ENCODE results near the gene ARPC1A. TPM values are rescaled to one million over a fixed set of nuclear protein-coding genes. Genes with fewer than 3 reads are reported as not detected.
"Not testable (repeated sequence)": the region's sequence is repeated elsewhere in the genome, so short reads cannot be mapped to it uniquely, and the experiment has no call there.

ARPC1A gene
- polyA plus RNA-seq, 3 donors, result 54.5 to 239 (median 109) TPM

GRCh38 chr7:99312316-99313203 is 13.1 kb upstream of the ARPC1A start:
- WGBS, 3 donors, result 34 to 43% (median 36%) methylated on average over 16 of the region's 16 CpGs

DNA sequence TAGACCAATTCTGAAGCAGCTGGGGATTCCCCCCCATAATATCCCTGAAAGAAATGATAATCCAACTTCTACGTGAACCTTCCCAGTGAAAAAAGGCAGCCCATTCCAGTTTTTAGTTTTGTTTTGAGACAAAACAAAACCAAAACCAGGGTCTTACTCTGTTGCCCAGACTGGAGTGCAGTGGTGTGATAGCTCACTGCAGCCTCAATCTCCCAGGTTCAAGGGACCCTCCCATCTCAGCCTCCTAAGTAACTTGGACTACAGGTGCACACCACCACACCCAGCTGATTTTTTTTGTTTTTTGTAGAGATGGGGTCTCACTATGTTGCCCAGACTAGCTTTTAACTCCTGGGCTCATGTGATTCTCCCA is 12.5 kb upstream of the ARPC1A start:
- WGBS, 3 donors, result 48 to 59% (median 59%) methylated on average over 1 of the region's 1 CpG
- H3K27ac ChIP-seq (ENCODE audit: low read depth, low read length), result no peak overlapping the region

More at GRCh38 chr7:99312316-99313203, 13.1 kb upstream of the ARPC1A start:
- H3K27ac ChIP-seq (ENCODE audit: low read depth, low read length), result no peak overlapping the region

- H3K27ac ChIP-seq (ENCODE audit: low read depth, low read length), result no peak overlapping the region
- 65 to 76% (median 74%) methylated on average over 7 of the region's 7 CpGs for WGBS, 3 donors
Measured at GRCh38 chr7:99314504-99314903, 11.2 kb upstream of the ARPC1A start.

DNA sequence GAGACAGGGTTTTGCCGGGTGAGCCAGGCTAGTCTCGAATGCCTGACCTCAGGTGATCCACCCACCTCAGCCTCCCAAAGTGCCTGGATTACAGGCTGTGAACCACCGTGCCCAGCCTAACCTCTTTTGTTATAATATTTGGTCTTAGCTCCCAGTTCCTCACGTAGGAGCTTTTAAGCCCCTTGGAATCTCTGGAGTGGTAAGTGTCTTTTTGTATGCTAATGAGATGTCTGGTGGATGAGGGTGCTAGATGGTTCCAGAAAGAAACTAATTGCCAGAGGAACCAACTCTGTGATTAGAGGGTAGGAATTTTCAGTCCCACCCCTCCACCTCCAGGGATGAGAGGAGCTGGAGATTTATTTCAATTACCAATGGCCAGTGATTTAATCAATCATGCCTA is 5.3 kb upstream of the ARPC1A start:
- no peak overlapping the region for H3K27ac ChIP-seq (ENCODE audit: low read depth, low read length)
- WGBS, 3 donors, result 57 to 64% (median 59%) methylated on average over 4 of the region's 4 CpGs

GRCh38 chr7:99322659-99323058 is 3.0 kb upstream of the ARPC1A start:
- WGBS, 3 donors, result 95 to 97% (median 95%) methylated on average over 6 of the region's 6 CpGs
- H3K27ac ChIP-seq (ENCODE audit: low read depth, low read length), result not testable (repeated sequence)

- no peak overlapping the region for H3K27ac ChIP-seq (ENCODE audit: low read depth, low read length)
- 96 to 98% (median 96%) methylated on average over 14 of the region's 14 CpGs for WGBS, 3 donors
Measured at GRCh38 chr7:99324559-99324958, 1.1 kb upstream of the ARPC1A start.

GRCh38 chr7:99325001-99325493 is 651 bp upstream of the ARPC1A start:
- 22 to 32% (median 30%) methylated on average over 14 of the region's 14 CpGs for WGBS, 3 donors
- no peak overlapping the region for H3K27ac ChIP-seq (ENCODE audit: low read depth, low read length)

DNA sequence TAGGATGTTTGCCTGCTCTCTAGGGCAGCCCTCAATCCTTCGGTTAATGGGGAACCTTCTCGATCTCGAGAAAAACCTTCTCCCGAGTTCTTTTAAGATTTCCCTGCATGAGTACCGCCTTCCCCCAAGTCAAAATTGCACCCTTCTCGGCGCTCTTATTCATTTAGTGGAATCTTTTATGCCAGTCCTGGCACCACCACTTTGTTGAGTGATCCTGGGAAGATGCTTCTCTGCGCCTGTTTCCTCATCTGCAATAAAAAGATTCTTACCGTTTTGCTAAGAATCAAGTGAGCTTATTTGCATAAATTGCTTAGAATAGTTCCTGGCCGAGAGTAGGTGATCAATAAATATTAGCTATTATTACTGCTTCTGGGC is 697 bp downstream of the ARPC1A start:
- 1 to 2% (median 1%) methylated on average over 10 of the region's 10 CpGs for WGBS, 3 donors
- no peak overlapping the region for H3K27ac ChIP-seq (ENCODE audit: low read depth, low read length)

- H3K27ac ChIP-seq (ENCODE audit: low read depth, low read length), result not testable (repeated sequence)
- WGBS, 3 donors, result 54 to 64% (median 61%) methylated on average over 8 of the region's 8 CpGs
Measured at GRCh38 chr7:99330314-99330961, 4.7 kb downstream of the ARPC1A start.

DNA sequence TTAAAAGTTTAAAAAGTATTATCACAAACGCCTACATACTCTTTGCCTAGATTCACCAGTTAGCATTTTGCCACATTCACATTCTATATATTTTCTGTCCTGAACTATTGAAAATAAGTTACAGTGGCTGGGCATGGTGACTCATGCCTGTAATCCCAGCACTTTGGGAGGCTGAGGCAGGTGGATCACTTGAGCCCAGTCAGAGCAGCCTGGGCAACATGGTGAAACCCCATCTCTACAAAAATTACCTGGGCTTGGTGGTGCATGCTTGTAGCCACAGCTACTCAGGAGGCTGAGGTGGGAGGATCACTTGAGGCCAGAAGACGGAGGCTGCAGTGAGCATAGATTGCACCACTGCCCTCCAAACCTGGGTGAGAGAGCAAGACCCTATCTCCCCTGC is 5.3 kb downstream of the ARPC1A start:
- no peak overlapping the region for H3K27ac ChIP-seq (ENCODE audit: low read depth, low read length)
- 90 to 93% (median 90%) methylated on average over 2 of the region's 2 CpGs for WGBS, 3 donors

DNA sequence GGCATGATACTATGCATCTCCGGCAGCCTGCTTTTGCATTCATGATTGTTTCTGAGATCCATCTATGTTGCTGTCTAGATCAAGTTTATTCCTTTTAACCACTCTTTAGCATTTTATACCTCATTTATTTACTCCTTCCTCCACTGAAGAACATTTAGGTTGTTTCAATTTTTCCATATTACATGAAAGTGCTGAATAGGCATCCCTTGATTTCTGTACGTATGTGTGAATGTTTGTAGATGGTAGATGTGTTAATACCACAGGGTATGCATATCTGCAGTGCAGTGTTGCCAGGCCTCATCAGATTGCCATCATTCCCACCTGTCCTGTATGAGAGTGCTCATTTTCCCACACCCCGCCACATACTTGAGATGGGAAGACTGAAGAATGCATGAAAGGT is 13.9 kb downstream of the ARPC1A start:
- H3K27ac ChIP-seq (ENCODE audit: low read depth, low read length), result no peak overlapping the region

DNA sequence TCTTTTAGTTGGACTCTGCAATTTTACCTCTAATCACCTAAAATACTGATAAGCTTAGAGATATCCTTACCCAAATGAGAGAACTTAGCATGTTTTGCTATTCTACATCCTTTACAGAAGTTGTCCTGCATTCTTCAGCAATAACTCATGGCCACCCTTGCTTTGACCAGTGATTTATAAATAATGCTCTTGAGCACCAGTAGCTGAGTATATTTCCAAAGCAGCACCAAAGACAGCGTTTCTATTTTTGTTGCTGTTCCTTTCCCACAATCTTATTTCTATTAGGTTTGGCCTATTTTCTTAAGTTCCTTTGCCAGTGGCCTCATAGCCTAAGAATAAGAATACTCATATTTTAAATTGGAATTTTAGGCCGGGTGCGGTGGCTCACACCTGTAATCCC is 15.0 kb downstream of the ARPC1A start:
- H3K27ac ChIP-seq (ENCODE audit: low read depth, low read length), result no peak overlapping the region
- 89 to 97% (median 90%) methylated on average over 3 of the region's 3 CpGs for WGBS, 3 donors

More for the DNA sequence above, 13.9 kb downstream of the ARPC1A start:
- WGBS, 3 donors, result 91 to 95% (median 95%) methylated on average over 3 of the region's 3 CpGs

- no peak overlapping the region for H3K27ac ChIP-seq (ENCODE audit: low read depth, low read length)
Measured at GRCh38 chr7:99344061-99344647, 18.5 kb downstream of the ARPC1A start.

GRCh38 chr7:99350641-99351040 is 24.9 kb downstream of the ARPC1A start:
- WGBS, 3 donors, result 95 to 97% (median 96%) methylated on average over 3 of the region's 3 CpGs
- not testable (repeated sequence) for H3K27ac ChIP-seq (ENCODE audit: low read depth, low read length)

More at GRCh38 chr7:99344061-99344647, 18.5 kb downstream of the ARPC1A start:
- WGBS, 3 donors, result 92 to 95% (median 95%) methylated on average over 13 of the region's 13 CpGs

DNA sequence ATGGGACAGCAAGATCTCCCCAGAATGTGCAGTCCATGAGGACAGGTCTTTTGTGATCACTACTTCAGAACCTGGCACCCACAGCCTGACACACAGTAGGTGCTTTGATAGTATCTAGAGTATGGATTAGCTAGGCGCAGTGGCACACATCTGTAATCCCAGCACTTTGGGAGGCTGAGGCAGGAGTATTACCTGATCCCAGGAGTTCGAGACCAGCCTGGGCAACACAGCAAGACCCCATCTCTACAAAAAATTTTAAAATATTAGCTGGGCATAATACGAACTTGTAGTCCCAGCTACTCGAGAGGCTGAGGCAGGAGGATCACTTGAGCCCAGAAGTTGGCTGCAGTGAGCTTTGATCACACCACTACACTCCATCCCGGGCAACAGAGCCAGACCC is 26.5 kb downstream of the ARPC1A start:
- WGBS, 3 donors, result 97 to 98% (median 98%) methylated on average over 5 of the region's 5 CpGs
- H3K27ac ChIP-seq (ENCODE audit: low read depth, low read length), result no peak overlapping the region

DNA sequence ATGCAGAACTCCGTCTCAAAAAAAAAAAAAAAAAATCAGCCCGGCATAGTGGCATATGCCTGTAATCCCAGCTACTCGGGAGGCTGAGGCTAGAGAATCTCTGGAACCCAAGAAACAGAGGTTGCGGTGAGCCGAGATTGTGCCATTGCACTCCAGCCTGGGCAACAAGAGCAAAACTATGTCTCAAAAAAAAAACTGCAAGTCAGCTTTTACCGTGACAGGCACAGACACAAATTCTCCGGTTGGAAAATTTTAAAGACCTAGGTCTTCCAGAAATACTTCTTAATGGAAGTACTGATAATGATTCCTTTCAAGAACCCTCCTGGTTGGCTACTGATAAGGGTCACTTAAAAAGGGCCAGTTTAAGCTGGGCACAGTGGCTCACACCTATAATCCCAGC is 29.4 kb downstream of the ARPC1A start:
- H3K27ac ChIP-seq (ENCODE audit: low read depth, low read length), result no peak overlapping the region
- WGBS, 3 donors, result 86 to 94% (median 93%) methylated on average over 7 of the region's 7 CpGs

DNA sequence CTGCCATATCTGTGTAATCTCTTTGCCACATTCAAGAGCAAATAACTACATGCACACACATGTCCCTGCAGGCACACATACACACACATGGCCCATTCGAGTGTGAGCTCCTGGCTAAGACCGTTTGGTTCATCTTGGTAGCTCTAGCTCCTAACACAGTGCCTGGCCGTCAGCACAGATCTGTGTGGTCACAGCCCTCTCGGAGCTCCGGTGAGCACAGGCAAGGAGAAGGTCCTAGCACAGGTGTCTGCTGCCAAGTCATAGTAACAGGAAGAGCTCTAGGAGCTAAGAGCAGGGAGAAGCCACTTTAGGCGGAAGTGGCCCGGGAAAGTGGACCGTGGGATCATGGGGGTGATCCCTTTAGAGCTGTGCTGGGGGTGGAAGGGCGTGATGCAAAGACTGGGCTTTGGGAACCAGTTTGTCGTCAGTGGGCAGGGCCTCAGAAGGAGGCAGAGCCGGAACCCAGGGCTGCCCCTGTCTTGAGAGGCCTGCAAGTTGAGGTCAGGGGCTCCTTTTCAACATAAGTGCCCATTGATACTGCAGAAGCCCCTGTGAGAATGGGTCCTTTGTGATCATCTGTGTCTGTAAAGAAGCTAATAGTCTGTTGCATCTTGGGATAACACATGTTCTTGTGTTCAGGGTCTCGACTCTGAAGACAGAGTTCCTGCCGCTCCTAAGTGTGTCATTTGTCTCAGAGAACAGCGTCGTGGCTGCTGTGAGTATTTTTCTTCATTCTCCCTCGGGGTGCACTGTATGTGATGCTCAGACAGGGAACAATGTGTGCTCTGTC is 32.2 kb downstream of the ARPC1A start:
- no peak overlapping the region for H3K27ac ChIP-seq (ENCODE audit: low read depth, low read length)
- 91 to 94% (median 94%) methylated on average over 16 of the region's 16 CpGs for WGBS, 3 donors

DNA sequence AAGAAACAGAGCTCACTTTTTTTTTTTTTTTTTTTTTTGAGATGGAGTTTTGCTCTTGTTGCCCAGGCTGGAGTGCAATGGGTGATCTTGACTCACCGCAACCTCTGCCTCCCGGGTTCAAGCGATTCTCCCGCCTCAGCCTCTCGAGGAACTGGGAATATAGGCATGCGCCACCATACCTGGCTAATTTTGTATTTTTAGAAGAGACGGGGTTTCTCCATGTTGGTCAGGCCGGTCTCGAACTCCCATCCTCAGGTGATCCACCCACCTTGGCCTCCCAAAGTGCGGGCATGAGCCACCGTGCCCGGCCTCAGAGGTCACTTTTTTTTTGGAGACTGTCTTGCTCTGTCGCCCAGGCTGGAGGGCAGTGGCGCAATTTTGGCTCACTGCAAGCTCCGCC is 32.8 kb downstream of the ARPC1A start:
- WGBS, 3 donors, result 94 to 96% (median 95%) methylated on average over 15 of the region's 15 CpGs
- not testable (repeated sequence) for H3K27ac ChIP-seq (ENCODE audit: low read depth, low read length)
